Activated naive CD4-positive, alpha-beta T cell (primary cell): Measurements from ENCODE around the gene RND1.
A peak's percentile ranks its signal among the peaks of the same experiment; 100 is the strongest.
"Not testable (repeated sequence)": the region's sequence is repeated elsewhere in the genome, so short reads cannot be mapped to it uniquely, and the experiment has no call there.

Source experiments
- DNase-seq, 4 experiments: peaks; one replicate each; lab custom pipeline; 2025; lab: John Stamatoyannopoulos, UW

The RND1 gene

GRCh38 chr12:48866052-48866711 is 512 bp upstream of the RND1 start:
- no peak for DNase-seq

- DNase-seq = no peak
Measured at GRCh38 chr12:48863291-48863690, 2.4 kb downstream of the RND1 start.

GRCh38 chr12:48862760-48863159 is 2.9 kb downstream of the RND1 start:
- DNase-seq = no peak

- DNase-seq = no peak
Measured at GRCh38 chr12:48861111-48861510, 4.6 kb downstream of the RND1 start.

GRCh38 chr12:48860236-48860635 is 5.4 kb downstream of the RND1 start:
- DNase-seq = not testable (repeated sequence)

GRCh38 chr12:48859607-48860006 is 6.1 kb downstream of the RND1 start:
- DNase-seq = no peak

- DNase-seq = no peak
Measured at GRCh38 chr12:48858043-48858442, 7.6 kb downstream of the RND1 start.

GRCh38 chr12:48857278-48857994 is 8.2 kb downstream of the RND1 start:
- DNase-seq = no peak

GRCh38 chr12:48856379-48856778 is 9.3 kb downstream of the RND1 start:
- DNase-seq = no peak

- not testable (repeated sequence) for DNase-seq
Measured at GRCh38 chr12:48854932-48855331, 10.7 kb downstream of the RND1 start.

GRCh38 chr12:48854488-48854887 is 11.2 kb downstream of the RND1 start:
- no peak for DNase-seq

- peak; percentile 62 to 78 (median 70) for DNase-seq
Measured at GRCh38 chr12:48852734-48853688, 12.7 kb downstream of the RND1 start.

- peak; percentile 83 to 92 (median 86) for DNase-seq
Measured at GRCh38 chr12:48851883-48852733, 13.6 kb downstream of the RND1 start, which contains the start of gene DDX23. Gene DDX23 (minus strand): TSS chr12:48852163. CDS start chr12:48845782, 6,381 bp downstream.

- DNase-seq = not testable (repeated sequence)
Measured at GRCh38 chr12:48842021-48842420, 23.6 kb downstream of the RND1 start.

GRCh38 chr12:48838048-48838447 is 27.6 kb downstream of the RND1 start:
- DNase-seq = no peak

GRCh38 chr12:48832321-48833060 is 33.2 kb downstream of the RND1 start:
- no peak for DNase-seq

GRCh38 chr12:48831257-48831656 is 34.4 kb downstream of the RND1 start:
- no peak for DNase-seq

GRCh38 chr12:48828841-48829575 is 36.7 kb downstream of the RND1 start:
- DNase-seq = no peak

GRCh38 chr12:48828293-48828692 is 37.4 kb downstream of the RND1 start:
- no peak for DNase-seq

GRCh38 chr12:48827513-48828096 is 38.1 kb downstream of the RND1 start:
- no peak for DNase-seq
